ENCODE results near the gene MED15. TPM values are rescaled to one million over a fixed set of nuclear protein-coding genes. Genes with fewer than 3 reads are reported as not detected.

Gene MED15
- total and polyA plus RNA-seq, 10 of the 15 experiments (the other 5 are each of a cell fraction or from before 2014, with no cell fraction given): 1.4 to 75.2 (median 26.9) TPM

DNA sequence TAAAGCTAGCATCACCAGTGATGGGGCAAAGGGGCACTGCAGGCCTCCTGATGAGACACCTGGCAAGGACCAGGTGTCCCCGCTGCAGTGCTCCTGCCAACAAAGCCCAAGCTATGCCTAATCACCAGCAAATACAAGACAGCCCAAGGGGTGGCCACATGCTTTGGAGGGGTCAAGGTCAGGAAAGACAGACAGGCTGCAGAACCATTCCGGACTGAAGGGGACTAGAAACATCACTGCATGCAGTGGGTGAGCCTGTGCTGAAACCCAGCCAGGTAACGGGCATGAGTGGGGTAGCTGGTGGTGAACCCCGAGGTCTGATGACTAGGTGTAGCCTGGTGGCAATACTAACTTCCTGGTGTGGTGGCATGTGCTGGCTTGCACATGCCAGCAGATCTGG lies 111.1 kb downstream of the MED15 start (continued):
- TF ChIP-seq ATF7 (IDR thresholded peaks at IDR 0.05; ENCODE audit: low read depth): no peak
- no peak for TF ChIP-seq WRNIP1 (IDR thresholded peaks at IDR 0.05; ENCODE audit: borderline replicate concordance, low read depth, low read length)
- TF ChIP-seq BCLAF1 (IDR thresholded peaks at IDR 0.05): no peak
- no peak for TF ChIP-seq SREBF1 (IDR thresholded peaks at IDR 0.05; ENCODE audit: low read length)
- no peak for TF ChIP-seq MAX (IDR thresholded peaks at IDR 0.05; ENCODE audit: low read depth, low read length)
- TF ChIP-seq, protein P1, sequence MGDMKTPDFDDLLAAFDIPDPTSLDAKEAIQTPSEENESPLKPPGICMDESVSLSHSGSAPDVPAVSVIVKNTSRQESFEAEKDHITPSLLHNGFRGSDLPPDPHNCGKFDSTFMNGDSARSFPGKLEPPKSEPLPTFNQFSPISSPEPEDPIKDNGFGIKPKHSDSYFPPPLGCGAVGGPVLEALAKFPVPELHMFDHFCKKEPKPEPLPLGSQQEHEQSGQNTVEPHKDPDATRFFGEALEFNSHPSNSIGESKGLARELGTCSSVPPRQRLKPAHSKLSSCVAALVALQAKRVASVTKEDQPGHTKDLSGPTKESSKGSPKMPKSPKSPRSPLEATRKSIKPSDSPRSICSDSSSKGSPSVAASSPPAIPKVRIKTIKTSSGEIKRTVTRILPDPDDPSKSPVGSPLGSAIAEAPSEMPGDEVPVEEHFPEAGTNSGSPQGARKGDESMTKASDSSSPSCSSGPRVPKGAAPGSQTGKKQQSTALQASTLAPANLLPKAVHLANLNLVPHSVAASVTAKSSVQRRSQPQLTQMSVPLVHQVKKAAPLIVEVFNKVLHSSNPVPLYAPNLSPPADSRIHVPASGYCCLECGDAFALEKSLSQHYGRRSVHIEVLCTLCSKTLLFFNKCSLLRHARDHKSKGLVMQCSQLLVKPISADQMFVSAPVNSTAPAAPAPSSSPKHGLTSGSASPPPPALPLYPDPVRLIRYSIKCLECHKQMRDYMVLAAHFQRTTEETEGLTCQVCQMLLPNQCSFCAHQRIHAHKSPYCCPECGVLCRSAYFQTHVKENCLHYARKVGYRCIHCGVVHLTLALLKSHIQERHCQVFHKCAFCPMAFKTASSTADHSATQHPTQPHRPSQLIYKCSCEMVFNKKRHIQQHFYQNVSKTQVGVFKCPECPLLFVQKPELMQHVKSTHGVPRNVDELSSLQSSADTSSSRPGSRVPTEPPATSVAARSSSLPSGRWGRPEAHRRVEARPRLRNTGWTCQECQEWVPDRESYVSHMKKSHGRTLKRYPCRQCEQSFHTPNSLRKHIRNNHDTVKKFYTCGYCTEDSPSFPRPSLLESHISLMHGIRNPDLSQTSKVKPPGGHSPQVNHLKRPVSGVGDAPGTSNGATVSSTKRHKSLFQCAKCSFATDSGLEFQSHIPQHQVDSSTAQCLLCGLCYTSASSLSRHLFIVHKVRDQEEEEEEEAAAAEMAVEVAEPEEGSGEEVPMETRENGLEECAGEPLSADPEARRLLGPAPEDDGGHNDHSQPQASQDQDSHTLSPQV (IDR thresholded peaks at IDR 0.05): no peak
- no peak for TF ChIP-seq SKIL (IDR thresholded peaks at IDR 0.05; ENCODE audit: low read depth, poor library complexity, severe bottlenecking)
- TF ChIP-seq GATAD2B (conservative IDR thresholded peaks at IDR 0.05; ENCODE audit: low read depth): no peak
- no peak for TF ChIP-seq TCF12 (IDR thresholded peaks at IDR 0.05; ENCODE audit: low read depth, low read length)
- TF ChIP-seq, protein P2, sequence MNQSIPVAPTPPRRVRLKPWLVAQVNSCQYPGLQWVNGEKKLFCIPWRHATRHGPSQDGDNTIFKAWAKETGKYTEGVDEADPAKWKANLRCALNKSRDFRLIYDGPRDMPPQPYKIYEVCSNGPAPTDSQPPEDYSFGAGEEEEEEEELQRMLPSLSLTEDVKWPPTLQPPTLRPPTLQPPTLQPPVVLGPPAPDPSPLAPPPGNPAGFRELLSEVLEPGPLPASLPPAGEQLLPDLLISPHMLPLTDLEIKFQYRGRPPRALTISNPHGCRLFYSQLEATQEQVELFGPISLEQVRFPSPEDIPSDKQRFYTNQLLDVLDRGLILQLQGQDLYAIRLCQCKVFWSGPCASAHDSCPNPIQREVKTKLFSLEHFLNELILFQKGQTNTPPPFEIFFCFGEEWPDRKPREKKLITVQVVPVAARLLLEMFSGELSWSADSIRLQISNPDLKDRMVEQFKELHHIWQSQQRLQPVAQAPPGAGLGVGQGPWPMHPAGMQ (IDR thresholded peaks at IDR 0.05; ENCODE audit: borderline replicate concordance): no peak
- no peak for TF ChIP-seq NFIC (IDR thresholded peaks at IDR 0.05; ENCODE audit: low read depth, low read length)

Measured in GM12878 (cell line).